ENCODE data around the gene DSN1.
A peak's percentile ranks its signal among the peaks of the same experiment; 100 is the strongest.

Gene DSN1

GRCh38 chr20:36795691-36796090 lies 22.1 kb upstream of the DSN1 start:
- TF ChIP-seq CTCF (IDR thresholded peaks at IDR 0.05; ENCODE audit: insufficient read depth, missing control alignments) = no peak
- FAIRE-seq = no peak
- DNase-seq (ENCODE audit: insufficient read length, low spot score) = no peak

- no peak for DNase-seq (ENCODE audit: insufficient read length, low spot score)
- no peak for TF ChIP-seq CTCF (IDR thresholded peaks at IDR 0.05; ENCODE audit: insufficient read depth, missing control alignments)
- no peak for FAIRE-seq
Measured at GRCh38 chr20:36794116-36794474, 20.5 kb upstream of the DSN1 start.

DNA sequence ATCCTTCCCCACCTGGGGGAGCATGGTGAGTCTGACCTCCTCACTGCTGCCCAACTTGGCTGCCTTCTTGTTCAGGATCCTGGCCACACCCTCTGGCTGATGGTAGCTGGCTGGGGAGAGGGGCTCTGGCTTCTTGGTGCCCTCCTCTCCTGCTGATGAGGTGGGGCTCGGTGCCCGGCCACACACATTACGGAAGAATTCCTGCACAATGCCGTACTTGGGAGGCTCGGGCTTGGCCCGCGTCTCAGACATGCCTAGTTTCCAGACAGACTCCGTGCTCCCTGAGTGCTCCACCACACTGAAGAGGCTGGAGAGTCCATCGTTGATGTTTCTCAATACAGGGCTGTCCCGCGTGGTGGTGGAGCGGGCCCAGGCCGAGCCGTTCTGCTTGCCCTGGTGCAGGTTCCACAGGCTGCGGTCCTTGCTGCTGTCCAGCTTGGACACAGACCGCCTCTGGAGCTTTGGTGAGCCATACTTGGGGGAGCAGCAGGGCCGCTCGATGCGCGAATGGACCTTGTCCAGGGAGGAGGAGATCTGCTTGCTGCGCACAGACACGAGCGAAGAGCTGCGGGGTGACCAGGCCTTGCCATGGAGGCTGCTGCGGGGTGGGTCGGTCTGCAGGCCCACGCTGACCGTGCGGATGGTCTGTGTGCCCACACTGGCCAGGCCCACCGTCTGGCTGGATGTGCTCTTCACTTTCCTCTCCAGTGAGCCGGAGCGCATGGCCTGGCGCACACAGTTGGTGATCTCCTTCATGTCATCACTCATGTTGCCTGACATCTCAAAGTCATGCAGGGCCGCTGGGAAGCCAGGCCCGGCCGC lies 19.9 kb upstream of the DSN1 start:
- TF ChIP-seq CTCF (IDR thresholded peaks at IDR 0.05; ENCODE audit: insufficient read depth, missing control alignments) = no peak
- no peak for FAIRE-seq
- DNase-seq (ENCODE audit: insufficient read length, low spot score) = no peak

DNA sequence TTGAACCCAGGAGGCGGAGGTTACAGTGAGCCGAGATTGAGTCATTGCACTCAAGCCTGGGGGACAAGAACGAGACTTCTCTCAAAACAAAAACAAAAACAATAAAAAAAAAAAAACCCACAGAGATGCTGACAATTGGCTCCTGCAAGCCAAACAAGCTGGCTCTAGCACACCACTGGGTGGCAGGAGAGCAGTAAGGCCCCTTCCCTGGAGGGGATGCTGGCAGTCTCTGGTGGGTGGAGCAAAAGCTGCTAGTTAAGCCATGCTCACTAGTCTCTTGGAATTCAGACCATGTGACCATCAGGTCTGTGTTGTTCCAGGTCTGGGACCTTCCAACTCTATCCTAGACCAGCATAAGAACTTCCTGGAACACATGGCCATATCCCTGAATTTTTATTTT lies 18.9 kb upstream of the DSN1 start:
- FAIRE-seq (no peak), DNase-seq (ENCODE audit: insufficient read length, low spot score) (no peak)
- peak; percentile 49 for TF ChIP-seq CTCF (IDR thresholded peaks at IDR 0.05; ENCODE audit: insufficient read depth, missing control alignments)

DNA sequence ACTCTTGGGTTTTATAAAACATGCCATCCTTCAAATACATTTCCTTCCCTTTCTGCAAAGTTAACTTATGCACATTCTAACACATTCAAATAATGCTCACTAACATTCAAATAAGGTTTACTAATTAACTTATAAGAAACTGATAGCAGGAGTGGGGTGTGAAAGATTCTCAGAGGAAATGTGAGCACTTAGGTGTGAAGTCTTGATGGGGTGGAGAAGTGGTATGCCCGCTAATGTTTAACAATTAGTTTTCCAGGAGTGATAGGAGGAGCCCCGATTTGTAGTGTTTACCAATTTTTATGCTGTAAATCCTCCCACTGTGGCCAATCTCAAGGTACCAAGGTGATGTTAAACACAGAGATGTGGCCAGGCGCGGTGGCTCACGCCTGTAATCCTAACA lies 18.3 kb upstream of the DSN1 start:
- DNase-seq (ENCODE audit: insufficient read length, low spot score) = no peak
- no peak for FAIRE-seq
- no peak for TF ChIP-seq CTCF (IDR thresholded peaks at IDR 0.05; ENCODE audit: insufficient read depth, missing control alignments)

GRCh38 chr20:36786663-36787062 lies 13.1 kb upstream of the DSN1 start:
- no peak for TF ChIP-seq CTCF (IDR thresholded peaks at IDR 0.05; ENCODE audit: insufficient read depth, missing control alignments)
- FAIRE-seq = no peak
- peak; percentile 6 for DNase-seq (ENCODE audit: insufficient read length, low spot score)

DNA sequence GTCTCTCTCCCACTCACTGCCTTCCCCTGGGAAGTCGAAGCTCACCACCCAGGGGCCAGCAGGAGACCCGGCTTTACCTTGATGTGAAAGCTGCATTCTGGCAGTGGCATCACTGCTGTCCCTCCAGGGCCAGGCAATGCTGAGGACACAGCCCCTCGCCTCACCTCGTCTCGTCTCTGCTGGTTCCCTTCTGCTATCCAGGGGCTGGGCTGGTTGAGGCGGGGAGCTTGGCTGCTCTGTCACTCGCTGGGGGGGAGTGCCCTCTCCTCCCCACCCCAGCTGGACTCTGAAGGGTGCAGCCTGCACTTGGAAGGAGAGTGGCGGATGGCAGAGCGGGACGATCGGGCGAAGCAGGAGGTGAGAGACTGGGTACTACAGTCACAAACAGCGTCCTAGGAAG lies 12.7 kb upstream of the DSN1 start:
- DNase-seq (ENCODE audit: insufficient read length, low spot score) (no peak), FAIRE-seq (no peak)
- no peak for TF ChIP-seq CTCF (IDR thresholded peaks at IDR 0.05; ENCODE audit: insufficient read depth, missing control alignments)
